Hindlimb muscle (tissue), 1 donor: Measurements from ENCODE around the gene PER3. TPM values are rescaled to one million over a fixed set of nuclear protein-coding genes. Genes with fewer than 3 reads are reported as not detected.

ENCODE experiments used
- DNase-seq: peaks from one replicate; pipeline ENCODE4 v3.0.0-alpha.2; 2013
- polyA plus RNA-seq: library from polyadenylated mRNA; unstranded; fragments of 120-200 nt; gene quantifications from one replicate; pipeline ENCODE4 v1.2.1, GENCODE V29; 2013; ENCODE audit not compliant: insufficient read length

PER3 gene
- polyA plus RNA-seq, 1 donor, result 10.7 TPM

GRCh38 chr1:7878027-7878426, 93.9 kb downstream of the PER3 start:
- no peak for DNase-seq

- no peak for DNase-seq
Observed at GRCh38 chr1:7879228-7879627, 95.1 kb downstream of the PER3 start.

GRCh38 chr1:7884757-7885156, 100.7 kb downstream of the PER3 start:
- DNase-seq, result no peak

- no peak for DNase-seq
Observed at GRCh38 chr1:7885513-7886404, 101.7 kb downstream of the PER3 start.

- DNase-seq, result no peak
Observed at GRCh38 chr1:7886405-7886745, 102.3 kb downstream of the PER3 start.

- DNase-seq, result no peak
Observed at GRCh38 chr1:7888248-7889081, 104.4 kb downstream of the PER3 start.

- DNase-seq, result no peak
Observed at GRCh38 chr1:7890853-7891252, 106.8 kb downstream of the PER3 start.

GRCh38 chr1:7891804-7892203, 107.7 kb downstream of the PER3 start:
- no peak for DNase-seq

- DNase-seq, result no peak
Observed at GRCh38 chr1:7893529-7894180, 109.6 kb downstream of the PER3 start.

Other genes with a start within 250 kb of the PER3 start
- 72.7 TPM for gene VAMP3, start 13.0 kb upstream of the PER3 start, polyA plus RNA-seq
- not detected for gene UTS2, start 68.8 kb downstream of the PER3 start, polyA plus RNA-seq
- gene TNFRSF9, start 156.5 kb downstream of the PER3 start, polyA plus RNA-seq, result 0.12 TPM
- 297 TPM for gene PARK7, start 177.4 kb downstream of the PER3 start, polyA plus RNA-seq
- 7.6 TPM for gene ERRFI1, start 242.0 kb downstream of the PER3 start, polyA plus RNA-seq